Stimulated activated naive B cell treated with anti-CD40 and anti-IgM and Interleukin-4, amounts not matched to agents 10 μg/mL and 1 μg/mL and 100 μg/mL, for 72 hours (primary cell): ENCODE data around the gene IQGAP2.

ENCODE experiments used
- ATAC-seq, 2 donors: fragments of 150-1000 bp; cut with Tn5 transposase; replicated peaks; 2 replicates each; pipeline ENCODE4 v1.10.0; 2021; ENCODE audit warnings: moderate library complexity in 1 of 2
- DNase-seq: peaks from one replicate; pipeline ENCODE4 v3.0.0; 2021
- H3K27ac Mint-ChIP-seq: one replicate; pipeline ENCODE4 v1.8.0; 2022; ENCODE audit warnings: mild to moderate bottlenecking, mixed read lengths
- H3K27me3 Mint-ChIP-seq, 2 donors: one replicate each; pipeline ENCODE4 v1.8.0; 2022; ENCODE audit warnings: mixed read lengths in 2 of 2
- H3K36me3 Mint-ChIP-seq, 2 donors: one replicate each; pipeline ENCODE4 v1.8.0; 2022; ENCODE audit warnings: mixed read lengths in 2 of 2, mild to moderate bottlenecking in 1 of 2
- H3K4me1 Mint-ChIP-seq, 2 donors: one replicate each; pipeline ENCODE4 v1.8.0; 2022; ENCODE audit warnings: mixed read lengths in 2 of 2, mild to moderate bottlenecking in 1 of 2
- H3K4me3 Mint-ChIP-seq, 2 donors: one replicate each; pipeline ENCODE4 v1.8.0; 2022; ENCODE audit warnings: mild to moderate bottlenecking in 2 of 2, mixed read lengths in 2 of 2, moderate library complexity in 1 of 2
- H3K9me3 Mint-ChIP-seq, 2 donors: one replicate each; pipeline ENCODE4 v1.8.0; 2022; ENCODE audit warnings: mixed read lengths in 2 of 2, mild to moderate bottlenecking in 1 of 2

Gene IQGAP2

DNA sequence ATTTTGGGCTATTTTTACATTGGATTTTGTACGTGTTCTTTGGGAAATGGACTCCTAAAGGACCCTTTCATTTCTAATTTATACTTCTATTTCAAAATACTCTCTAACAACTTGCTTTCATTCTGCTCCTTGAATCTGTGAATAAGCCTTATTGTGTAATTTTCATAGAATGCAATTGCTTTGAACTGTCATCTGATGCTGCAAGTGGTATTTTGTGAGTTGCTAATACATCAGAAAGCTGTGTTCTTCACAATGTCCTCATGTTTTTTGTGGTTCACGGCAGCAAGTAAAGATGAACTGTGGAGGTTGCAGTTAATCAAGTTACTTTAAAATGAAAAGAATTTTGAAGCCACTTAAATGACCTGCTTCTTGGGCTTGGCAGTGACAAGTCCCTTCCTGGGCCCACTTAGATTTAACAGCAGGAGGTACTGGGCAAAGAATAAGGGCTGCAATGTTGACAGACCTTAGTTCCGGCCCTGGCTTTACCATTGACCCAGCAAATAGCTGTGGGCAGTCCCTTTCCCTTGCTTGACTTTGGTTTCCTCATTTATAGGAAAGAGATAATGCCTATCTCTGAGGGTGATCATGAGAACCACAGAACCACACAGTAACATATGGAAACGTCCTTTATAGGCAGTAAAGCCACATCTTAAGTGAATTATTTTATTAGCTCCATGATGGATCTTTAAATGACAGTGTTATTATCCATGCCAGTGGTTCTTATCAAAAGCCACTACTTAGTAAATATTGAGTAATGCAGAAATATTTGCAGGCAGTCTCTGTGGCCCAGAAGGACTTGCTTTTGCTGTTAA is 54.8 kb downstream of the IQGAP2 start:
- no peaks in the 10 kb centered on the region for H3K27me3 Mint-ChIP-seq
- H3K27ac Mint-ChIP-seq = no peak overlapping the region
- ATAC-seq (no peak), DNase-seq (no peak)
- no peaks in the 10 kb centered on the region for H3K4me1 Mint-ChIP-seq
- H3K4me3 Mint-ChIP-seq = no peak overlapping the region
- H3K9me3 Mint-ChIP-seq = peaks cover 0 to 4% of the 10 kb centered on the region in 2 donors
- H3K36me3 Mint-ChIP-seq = peaks cover 0 to 10% of the 10 kb centered on the region in 2 donors

DNA sequence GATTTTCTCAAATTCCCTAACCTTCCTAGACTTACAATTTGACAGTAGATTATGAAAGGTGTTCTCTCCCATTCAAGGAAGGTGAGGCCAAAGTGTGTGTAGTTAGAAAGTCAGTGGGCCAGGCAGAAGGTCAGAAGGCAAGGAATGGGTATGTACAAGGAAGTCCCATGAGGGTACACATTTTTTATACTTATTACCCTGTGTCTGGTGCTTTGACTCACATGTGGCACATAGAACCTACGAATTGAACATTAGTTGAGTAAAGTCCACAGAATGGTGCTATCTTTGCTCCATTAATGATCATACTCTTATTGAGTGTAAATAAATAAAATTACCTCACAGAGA is 55.4 kb downstream of the IQGAP2 start:
- DNase-seq = no peak
- no peak overlapping the region for H3K4me3 Mint-ChIP-seq
- H3K27me3 Mint-ChIP-seq = no peaks in the 10 kb centered on the region
- no peak for ATAC-seq
- no peak overlapping the region for H3K27ac Mint-ChIP-seq
- no peaks in the 10 kb centered on the region for H3K4me1 Mint-ChIP-seq
- peaks cover 0 to 10% of the 10 kb centered on the region in 2 donors for H3K36me3 Mint-ChIP-seq
- H3K9me3 Mint-ChIP-seq = peaks cover 0 to 4% of the 10 kb centered on the region in 2 donors

DNA sequence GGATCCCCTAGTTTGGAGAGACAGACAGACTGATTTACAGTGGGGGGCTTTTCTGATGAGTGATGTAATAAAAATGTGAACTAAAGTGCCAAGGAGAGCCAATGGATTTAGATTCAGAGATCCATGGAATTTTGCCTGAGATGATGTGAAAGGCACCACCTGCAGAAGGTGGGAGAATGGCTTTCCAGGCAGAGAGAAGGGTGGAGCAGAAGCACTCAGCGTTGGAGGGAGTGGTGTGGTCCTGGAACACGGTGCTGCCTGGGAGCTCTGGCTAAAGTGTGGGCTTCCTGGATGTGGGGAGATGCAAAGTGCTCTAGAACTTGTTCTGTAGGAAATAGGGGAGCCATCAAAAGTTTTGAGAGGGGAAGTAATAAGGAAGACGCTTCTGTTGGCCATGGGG is 57.0 kb downstream of the IQGAP2 start:
- DNase-seq = no peak
- Mint-ChIP-seq H3K36me3 (peaks cover 0 to 10% of the 10 kb centered on the region in 2 donors), H3K27me3 (no peaks in the 10 kb centered on the region), H3K4me1 (no peaks in the 10 kb centered on the region), H3K4me3 (no peak overlapping the region), H3K9me3 (peaks cover 0 to 4% of the 10 kb centered on the region in 2 donors), H3K27ac (no peak overlapping the region)
- ATAC-seq = no peak

DNA sequence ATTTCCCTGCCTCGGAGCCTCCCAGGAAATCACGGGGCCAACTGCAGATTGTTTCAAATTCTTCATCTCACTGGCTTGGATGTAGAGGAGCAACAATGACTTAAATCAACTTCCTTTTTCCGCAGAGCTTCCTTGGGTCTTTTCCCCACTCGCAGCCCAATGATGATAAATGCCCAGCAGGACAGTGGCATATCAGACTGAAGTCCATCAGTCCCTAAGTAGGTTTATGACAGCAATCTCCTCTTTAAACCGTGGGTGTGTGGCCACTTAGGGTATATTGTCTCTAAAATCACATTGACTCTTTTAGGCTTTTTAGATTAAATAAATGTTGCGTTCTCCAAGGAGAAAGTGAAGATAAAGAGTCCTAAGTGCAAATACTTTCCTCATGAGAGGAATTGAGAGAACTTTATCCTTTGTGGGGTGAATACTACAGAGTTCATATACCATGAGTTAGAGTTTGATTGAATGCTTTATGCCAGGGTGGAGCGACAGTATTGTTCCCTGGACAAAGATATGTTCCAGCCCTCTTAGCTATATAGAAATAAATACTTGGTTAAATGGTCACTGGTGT is 59.1 kb downstream of the IQGAP2 start:
- Mint-ChIP-seq H3K27me3 (no peaks in the 10 kb centered on the region), H3K9me3 (peaks cover 0 to 4% of the 10 kb centered on the region in 2 donors), H3K27ac (no peak overlapping the region), H3K36me3 (peaks cover 0 to 10% of the 10 kb centered on the region in 2 donors), H3K4me1 (no peaks in the 10 kb centered on the region), H3K4me3 (no peak overlapping the region)
- DNase-seq (no peak), ATAC-seq (no peak)

DNA sequence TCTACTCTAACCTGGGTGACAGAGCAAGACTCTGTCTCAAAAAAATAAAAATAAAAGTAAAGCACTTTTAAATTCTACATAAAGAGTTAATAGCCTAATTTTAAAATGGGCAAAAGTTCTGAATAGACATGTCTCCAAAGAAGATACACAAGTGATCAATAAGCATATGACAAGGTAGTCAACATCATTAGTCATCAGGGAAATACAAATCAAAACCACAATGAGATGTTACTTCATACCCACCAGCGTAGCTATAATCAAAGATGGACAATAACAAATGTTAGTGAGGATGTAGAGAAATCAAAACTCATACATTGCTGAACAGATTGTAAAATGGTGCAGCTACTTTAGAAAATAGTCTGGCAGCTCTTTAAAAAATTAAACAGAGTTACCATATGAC is 64.1 kb downstream of the IQGAP2 start:
- no peaks in the 10 kb centered on the region for H3K36me3 Mint-ChIP-seq
- no peak overlapping the region for H3K4me3 Mint-ChIP-seq
- ATAC-seq (no peak), DNase-seq (no peak)
- H3K27ac Mint-ChIP-seq = no peak overlapping the region
- H3K4me1 Mint-ChIP-seq = peaks cover 0 to under 1% of the 10 kb centered on the region in 2 donors
- no peaks in the 10 kb centered on the region for H3K9me3 Mint-ChIP-seq
- no peaks in the 10 kb centered on the region for H3K27me3 Mint-ChIP-seq

DNA sequence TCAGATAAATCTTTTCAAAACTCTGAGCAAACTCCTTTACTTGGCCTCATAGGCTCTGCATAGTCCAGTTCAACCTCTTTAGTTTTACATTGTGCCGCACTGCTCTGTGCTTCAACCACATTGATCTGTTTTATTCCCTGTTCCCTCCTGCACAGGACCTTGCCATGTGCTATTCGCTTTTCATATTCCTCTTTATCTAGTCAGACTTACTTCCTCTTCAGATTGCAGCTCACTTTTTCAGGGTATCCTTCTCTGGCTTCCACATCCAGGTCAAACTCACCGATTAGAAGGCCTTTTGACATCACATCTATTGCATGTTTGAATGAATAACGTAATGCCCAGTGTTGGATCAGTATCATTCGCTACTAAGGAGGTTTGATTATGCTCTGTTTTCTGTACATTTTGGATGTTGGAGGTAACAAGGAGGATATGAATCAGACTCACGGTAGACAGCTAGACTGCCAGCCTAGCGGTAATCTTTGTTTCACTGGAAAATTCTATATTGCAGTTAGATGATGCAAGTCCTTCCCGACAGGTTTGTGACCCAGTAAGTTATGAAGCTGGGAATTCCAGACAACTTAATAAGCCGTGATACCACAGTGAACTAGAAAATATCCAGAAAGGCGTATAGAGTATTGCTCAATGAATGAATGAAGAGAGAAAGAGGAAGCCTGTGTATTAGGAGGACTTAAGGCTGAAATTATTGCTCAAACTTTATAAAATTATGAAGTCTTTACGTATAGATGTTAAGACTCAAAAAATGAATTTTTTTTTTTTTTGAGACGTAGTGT is 65.7 kb downstream of the IQGAP2 start:
- peaks cover 5 to 9% of the 10 kb centered on the region in 2 donors for H3K4me1 Mint-ChIP-seq

DNA sequence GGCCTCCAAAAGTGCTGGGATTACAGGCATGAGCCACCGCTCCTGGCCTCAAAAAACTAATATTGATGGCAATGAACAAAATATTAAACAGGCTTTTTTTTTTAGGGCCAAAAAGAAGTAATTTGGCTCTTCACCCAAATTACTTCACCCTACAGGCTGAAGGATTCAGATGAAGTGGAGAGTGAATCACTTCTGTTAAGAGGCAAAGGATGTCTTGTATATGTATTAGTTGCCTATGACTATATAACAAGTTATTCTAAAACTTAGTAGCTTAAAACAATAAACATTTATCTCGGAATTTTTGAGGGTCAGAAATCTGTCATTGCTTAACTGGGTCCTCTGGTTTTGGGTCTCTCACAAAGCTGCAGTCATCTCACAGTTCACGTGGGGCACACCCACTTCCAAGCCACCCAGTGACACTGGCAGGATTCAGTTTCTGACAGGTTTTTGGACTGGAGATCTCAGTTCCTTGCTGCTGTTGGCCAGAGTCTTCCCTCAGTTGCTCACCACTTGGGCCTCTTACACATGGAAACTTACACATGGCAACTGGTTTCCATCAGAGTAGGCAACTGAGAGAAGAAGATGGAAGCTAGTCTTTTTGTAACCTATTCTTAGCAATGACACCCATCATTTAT is 66.7 kb downstream of the IQGAP2 start:
- ATAC-seq = no peak

More for the DNA sequence above, 65.7 kb downstream of the IQGAP2 start:
- Mint-ChIP-seq H3K27me3 (no peaks in the 10 kb centered on the region), H3K9me3 (no peaks in the 10 kb centered on the region), H3K27ac (no peak overlapping the region), H3K4me3 (no peak overlapping the region), H3K36me3 (no peaks in the 10 kb centered on the region)
- ATAC-seq (no peak), DNase-seq (no peak)

DNA sequence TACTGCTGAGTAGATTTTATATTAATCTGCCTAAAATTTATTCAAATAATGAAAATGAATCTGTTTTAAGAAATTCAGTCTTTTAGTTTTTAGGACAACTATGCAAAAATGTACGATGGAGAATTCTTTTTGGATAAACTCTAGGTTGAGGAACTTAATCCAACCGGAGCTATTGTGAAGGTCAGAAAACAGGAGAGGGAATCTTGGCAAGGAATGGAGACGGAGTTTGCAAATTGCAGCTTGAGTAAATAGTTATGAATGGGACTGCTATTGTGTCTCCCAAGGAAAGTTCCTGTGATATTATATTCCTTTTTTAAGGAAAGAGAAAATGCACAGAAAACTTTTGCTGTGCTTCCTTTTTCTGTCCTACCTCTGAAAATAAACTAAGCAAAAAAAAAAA is 67.9 kb downstream of the IQGAP2 start:
- no peak for ATAC-seq
- H3K27ac Mint-ChIP-seq = no peak overlapping the region
- peaks cover 8 to 12% of the 10 kb centered on the region in 2 donors for H3K4me1 Mint-ChIP-seq
- H3K27me3 Mint-ChIP-seq = no peaks in the 10 kb centered on the region
- no peaks in the 10 kb centered on the region for H3K9me3 Mint-ChIP-seq
- no peak for DNase-seq
- H3K4me3 Mint-ChIP-seq = no peak overlapping the region
- no peaks in the 10 kb centered on the region for H3K36me3 Mint-ChIP-seq

More for the DNA sequence above, 66.7 kb downstream of the IQGAP2 start:
- H3K27me3 Mint-ChIP-seq = no peaks in the 10 kb centered on the region
- H3K27ac Mint-ChIP-seq = no peak overlapping the region
- H3K4me3 Mint-ChIP-seq = no peak overlapping the region
- H3K4me1 Mint-ChIP-seq = peaks cover 8 to 12% of the 10 kb centered on the region in 2 donors
- no peak for DNase-seq
- H3K36me3 Mint-ChIP-seq = no peaks in the 10 kb centered on the region
- H3K9me3 Mint-ChIP-seq = no peaks in the 10 kb centered on the region

DNA sequence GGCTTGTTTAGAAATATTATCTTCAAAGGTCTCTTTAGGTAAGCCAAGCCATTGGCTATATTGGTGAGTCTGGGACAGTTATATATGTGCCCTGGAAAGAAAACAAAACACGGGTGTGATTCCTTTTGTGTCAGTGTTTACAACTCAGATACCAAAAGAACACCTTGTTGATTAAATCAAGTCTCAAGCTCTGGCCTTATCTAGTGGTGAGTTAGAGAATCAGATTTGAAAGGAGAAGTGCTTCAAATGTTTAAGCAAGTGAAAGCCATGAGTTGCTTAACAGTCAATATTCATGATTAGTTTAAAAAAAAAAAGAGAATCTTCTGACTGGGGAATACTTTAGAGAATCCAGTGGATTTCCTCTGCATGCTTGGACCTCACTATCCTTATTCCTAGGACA is 68.3 kb downstream of the IQGAP2 start:
- Mint-ChIP-seq H3K27ac (no peak overlapping the region), H3K27me3 (no peaks in the 10 kb centered on the region), H3K4me3 (no peak overlapping the region), H3K9me3 (no peaks in the 10 kb centered on the region), H3K4me1 (peaks cover 8 to 12% of the 10 kb centered on the region in 2 donors), H3K36me3 (no peaks in the 10 kb centered on the region)
- ATAC-seq (no peak), DNase-seq (no peak)

DNA sequence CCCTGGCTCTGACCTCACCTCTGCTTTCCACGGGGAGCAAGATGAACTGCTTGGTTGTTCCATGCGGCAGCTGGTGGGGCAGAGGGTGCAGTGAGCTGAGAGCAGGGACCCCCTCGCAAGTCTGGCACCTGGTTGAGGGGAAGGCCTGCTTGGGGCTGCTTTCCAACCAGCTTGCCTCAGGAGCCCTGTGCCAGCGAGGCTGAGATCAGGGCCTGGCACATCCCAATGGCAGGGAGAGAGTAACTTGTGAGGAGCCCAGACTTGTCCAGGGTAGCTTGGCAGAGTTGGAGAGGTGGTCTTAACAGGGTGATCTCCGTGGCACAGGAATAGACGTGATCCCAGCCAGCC is 68.9 kb downstream of the IQGAP2 start:
- Mint-ChIP-seq H3K4me3 (no peak overlapping the region), H3K36me3 (no peaks in the 10 kb centered on the region), H3K4me1 (peaks cover 8 to 12% of the 10 kb centered on the region in 2 donors), H3K27me3 (no peaks in the 10 kb centered on the region), H3K27ac (peak overlapping the region; percentile 57), H3K9me3 (no peaks in the 10 kb centered on the region)
- DNase-seq (no peak), ATAC-seq (no peak)

DNA sequence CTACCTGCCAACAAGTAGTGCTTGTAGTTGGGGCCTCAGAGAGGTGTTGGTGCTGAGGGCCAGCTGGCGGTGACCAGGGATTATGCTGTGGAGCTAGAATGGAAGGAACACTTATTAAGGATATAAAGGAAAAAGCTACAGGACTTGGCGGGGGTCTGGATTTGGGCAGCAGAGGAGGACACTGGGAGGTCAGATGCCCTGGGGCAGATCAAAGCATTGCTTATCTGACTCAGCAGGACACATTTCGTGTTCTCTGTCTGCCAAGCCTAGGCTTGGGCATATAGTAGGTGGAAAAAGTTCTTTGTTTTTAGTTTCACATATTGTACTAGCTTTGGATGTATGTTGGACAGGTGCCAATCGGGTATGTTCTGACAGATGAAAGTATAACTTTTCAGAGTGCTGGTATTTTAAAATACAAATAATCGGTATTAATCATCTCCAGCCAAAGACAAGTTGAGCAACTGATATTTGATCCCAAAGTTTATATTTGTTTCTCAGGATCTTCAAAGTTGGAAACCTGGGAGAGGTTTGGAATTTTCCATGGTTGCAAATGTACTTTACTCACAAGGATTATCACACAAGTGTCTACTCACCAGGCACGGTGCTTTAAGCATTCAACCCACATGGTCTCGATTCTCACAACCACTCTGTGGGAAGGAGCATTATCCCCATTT is 69.4 kb downstream of the IQGAP2 start:
- Mint-ChIP-seq H3K27me3 (no peaks in the 10 kb centered on the region), H3K9me3 (no peaks in the 10 kb centered on the region), H3K4me1 (peaks cover 8 to 12% of the 10 kb centered on the region in 2 donors), H3K27ac (no peak overlapping the region), H3K36me3 (no peaks in the 10 kb centered on the region), H3K4me3 (no peak overlapping the region)
- ATAC-seq = no peak
- no peak for DNase-seq

DNA sequence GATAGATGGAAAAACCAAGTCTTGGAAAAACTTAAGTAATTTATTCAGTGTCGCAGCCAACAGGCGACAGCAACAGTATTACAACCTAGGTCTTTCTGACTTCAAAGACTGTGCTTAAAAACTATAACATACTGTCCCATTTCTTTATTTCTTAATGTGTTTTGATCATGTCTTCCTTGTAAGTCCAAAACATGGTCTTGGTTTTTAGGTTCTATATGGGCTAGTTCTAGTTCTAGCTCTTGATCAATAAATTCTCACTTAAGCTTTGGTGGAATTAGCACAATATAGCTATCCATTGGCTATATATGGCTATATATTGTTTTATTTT is 69.9 kb downstream of the IQGAP2 start:
- H3K4me1 Mint-ChIP-seq = peaks cover 8 to 12% of the 10 kb centered on the region in 2 donors
- H3K36me3 Mint-ChIP-seq = no peaks in the 10 kb centered on the region
- no peaks in the 10 kb centered on the region for H3K9me3 Mint-ChIP-seq
- H3K4me3 Mint-ChIP-seq = no peak overlapping the region
- no peak for DNase-seq
- no peaks in the 10 kb centered on the region for H3K27me3 Mint-ChIP-seq
- no peak for ATAC-seq
- H3K27ac Mint-ChIP-seq = no peak overlapping the region

DNA sequence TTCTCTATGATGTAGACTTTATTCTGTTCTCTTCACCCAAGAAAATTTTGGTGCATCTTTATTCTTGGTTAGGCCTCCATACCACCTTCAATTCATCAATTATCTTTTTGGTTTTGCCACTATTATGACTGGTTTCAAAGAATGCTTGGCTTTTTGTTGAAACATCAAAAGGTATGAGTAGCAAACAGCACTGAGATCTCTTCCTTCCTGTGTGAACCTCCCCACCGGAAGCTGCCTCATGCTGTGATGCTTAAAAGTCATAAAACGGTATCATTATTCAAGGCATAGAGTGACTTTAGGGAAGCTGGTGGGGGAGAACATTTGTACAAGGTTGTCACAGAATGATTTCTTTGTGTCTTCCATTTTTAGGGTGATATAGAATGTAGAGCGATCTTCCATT is 70.6 kb downstream of the IQGAP2 start:
- ATAC-seq (peak; percentile 53 to 61), DNase-seq (no peak)
- no peaks in the 10 kb centered on the region for H3K27me3 Mint-ChIP-seq
- no peak overlapping the region for H3K4me3 Mint-ChIP-seq
- no peaks in the 10 kb centered on the region for H3K9me3 Mint-ChIP-seq
- H3K27ac Mint-ChIP-seq = peak overlapping the region; percentile 16
- no peaks in the 10 kb centered on the region for H3K36me3 Mint-ChIP-seq
- peaks cover 8 to 12% of the 10 kb centered on the region in 2 donors for H3K4me1 Mint-ChIP-seq

DNA sequence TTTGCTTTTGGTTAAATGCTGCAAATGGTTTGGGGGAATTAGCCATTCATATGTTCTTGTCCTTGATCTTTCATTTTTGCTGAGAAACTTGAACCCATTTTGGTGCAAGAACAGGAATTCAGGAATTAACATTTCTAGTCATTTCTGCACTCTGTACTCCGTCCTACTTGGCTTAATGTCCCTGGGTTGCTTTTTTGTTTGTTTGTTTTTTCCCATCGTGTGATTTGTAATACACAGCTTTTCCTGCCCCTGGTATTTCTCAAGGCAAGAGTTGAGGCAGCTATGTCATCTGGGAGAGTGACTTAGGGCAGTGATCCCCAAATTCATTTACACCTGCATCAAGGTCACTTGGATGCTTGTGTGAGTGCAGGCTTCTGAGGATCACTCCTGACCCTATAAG is 71.3 kb downstream of the IQGAP2 start:
- H3K27me3 Mint-ChIP-seq = no peaks in the 10 kb centered on the region
- H3K4me1 Mint-ChIP-seq = peaks cover 8 to 12% of the 10 kb centered on the region in 2 donors
- H3K36me3 Mint-ChIP-seq = no peaks in the 10 kb centered on the region
- H3K9me3 Mint-ChIP-seq = no peaks in the 10 kb centered on the region
- no peak overlapping the region for H3K4me3 Mint-ChIP-seq
- no peak for DNase-seq
- ATAC-seq = no peak
- no peak overlapping the region for H3K27ac Mint-ChIP-seq
